WTC11 (cell line): ENCODE results near the gene ARAP2. TPM values are rescaled to one million over a fixed set of nuclear protein-coding genes. Genes with fewer than 3 reads are reported as not detected.
"Not testable (repeated sequence)": the region's sequence is repeated elsewhere in the genome, so short reads cannot be mapped to it uniquely, and the experiment has no call there.

ENCODE experiments used
- ATAC-seq: fragments of 200-7000 bp; cut with Tn5 transposase; 2 replicates; pipeline ENCODE4 v1.10.0; 2021; ENCODE audit warnings: mild to moderate bottlenecking, moderate library complexity
- CTCF ChIA-PET: fragments of 300-600 bp; sonication (Branson Sonifier 250); formaldehyde crosslinking; loops from one replicate; lab custom pipeline; 2021; ENCODE audit warnings: antibody characterized with exemption; lab: Charles Lee
- POLR2A ChIA-PET: fragments of 350-600 bp; sonication (Branson Sonifier 250); formaldehyde crosslinking; loops from one replicate; lab custom pipeline; 2021; ENCODE audit warnings: antibody characterized with exemption; lab: Charles Lee
- DNase-seq: peaks from one replicate; pipeline ENCODE4 v3.0.0; 2021; ENCODE audit warnings: low spot score
- H3K27ac Mint-ChIP-seq: 2 replicates; pipeline ENCODE4 v1.8.0; 2021; ENCODE audit warnings: mixed read lengths
- H3K27me3 Mint-ChIP-seq: 2 replicates; pipeline ENCODE4 v1.8.0; 2021; ENCODE audit warnings: low read depth, mild to moderate bottlenecking, moderate library complexity, mixed read lengths
- H3K36me3 Mint-ChIP-seq: 2 replicates; pipeline ENCODE4 v1.8.0; 2021; ENCODE audit warnings: mixed read lengths
- H3K4me1 Mint-ChIP-seq: 2 replicates; pipeline ENCODE4 v1.8.0; 2022; ENCODE audit warnings: mixed read lengths
- H3K4me3 Mint-ChIP-seq: 2 replicates; pipeline ENCODE4 v1.8.0; 2021; ENCODE audit warnings: mild to moderate bottlenecking, moderate library complexity, mixed read lengths
- H3K9me3 Mint-ChIP-seq: 2 replicates; pipeline ENCODE4 v1.8.0; 2021; ENCODE audit warnings: mixed read lengths
- CBFB ChIP-seq: sonication (generic); formaldehyde crosslinking; IDR thresholded peaks from 2 replicates; pipeline ENCODE4 v1.8.1; 2022; ENCODE audit warnings: mild to moderate bottlenecking, low read depth, missing genetic modification reagents
- ELF4 ChIP-seq: sonication (generic); formaldehyde crosslinking; IDR thresholded peaks from 2 replicates; pipeline ENCODE4 v1.8.1; 2022; ENCODE audit warnings: low read depth, mild to moderate bottlenecking, moderate library complexity, missing genetic modification reagents
- HMGA2 ChIP-seq: fragments of 250-450 bp; sonication (Bioruptor Pico); IDR thresholded peaks from 2 replicates; pipeline ENCODE4 v1.4.0; 2021; ENCODE audit warnings: mild to moderate bottlenecking, moderate library complexity
- IRF2 ChIP-seq: sonication (generic); formaldehyde crosslinking; IDR thresholded peaks from 2 replicates; pipeline ENCODE4 v1.8.0; 2022; ENCODE audit warnings: low read depth, missing genetic modification reagents, borderline replicate concordance
- JAZF1 ChIP-seq: fragments of 250-450 bp; sonication (Bioruptor Pico); IDR thresholded peaks from 2 replicates; pipeline ENCODE4 v1.9.0; 2021; ENCODE audit warnings: moderate library complexity, mild to moderate bottlenecking, inconsistent platforms
- MXD4 ChIP-seq: fragments of 250-450 bp; sonication (Bioruptor Pico); IDR thresholded peaks from 2 replicates; pipeline ENCODE4 v1.8.0; 2021; ENCODE audit warnings: mild to moderate bottlenecking, moderate library complexity, borderline replicate concordance
- NFYB ChIP-seq: sonication (generic); formaldehyde crosslinking; conservative IDR thresholded peaks from 2 replicates; pipeline ENCODE4 v1.8.0; 2022; ENCODE audit warnings: low read depth, missing genetic modification reagents
- RORB ChIP-seq: fragments of 250-450 bp; sonication (Bioruptor Pico); IDR thresholded peaks from 2 replicates; pipeline ENCODE4 v1.9.0; 2021; ENCODE audit warnings: mild to moderate bottlenecking
- TCF7 ChIP-seq: sonication (generic); formaldehyde crosslinking; IDR thresholded peaks from 2 replicates; pipeline ENCODE4 v1.8.0; 2022; ENCODE audit warnings: mild to moderate bottlenecking, low read depth, missing genetic modification reagents, moderate library complexity
- ZNF232 ChIP-seq: sonication (generic); formaldehyde crosslinking; IDR thresholded peaks from 2 replicates; pipeline ENCODE4 v1.8.0; 2022; ENCODE audit warnings: mild to moderate bottlenecking, missing genetic modification reagents
- total RNA-seq: library from RNA; stranded (reverse); gene quantifications from 3 replicates; pipeline ENCODE4 v1.2.3, GENCODE V29; 2021
- TF ChIP-seq, protein P1 (sequence below): sonication (generic); formaldehyde crosslinking; conservative IDR thresholded peaks from 2 replicates; pipeline ENCODE4 v1.8.1; 2023; ENCODE audit warnings: mild to moderate bottlenecking, low read depth, missing genetic modification reagents, moderate library complexity
- TF ChIP-seq, protein P2 (sequence below): fragments of 250-450 bp; sonication (Bioruptor Pico); conservative IDR thresholded peaks from 2 replicates; pipeline ENCODE4 v1.9.0; 2021; ENCODE audit warnings: mild to moderate bottlenecking
- TF ChIP-seq, protein P3 (sequence below): sonication (generic); formaldehyde crosslinking; conservative IDR thresholded peaks from 2 replicates; pipeline ENCODE4 v1.8.1; 2022; ENCODE audit warnings: mild to moderate bottlenecking, missing genetic modification reagents
- TF ChIP-seq, protein P4 (sequence below): sonication (generic); formaldehyde crosslinking; IDR thresholded peaks from 2 replicates; pipeline ENCODE4 v1.8.1; 2023; ENCODE audit warnings: mild to moderate bottlenecking, missing genetic modification reagents
- TF ChIP-seq, protein P5 (sequence below): sonication (generic); formaldehyde crosslinking; IDR thresholded peaks from 2 replicates; pipeline ENCODE4 v1.8.0; 2022; ENCODE audit warnings: mild to moderate bottlenecking, missing genetic modification reagents

The ARAP2 gene
- total RNA-seq, 1 experiment from 2014 or later: 1.0 TPM

DNA sequence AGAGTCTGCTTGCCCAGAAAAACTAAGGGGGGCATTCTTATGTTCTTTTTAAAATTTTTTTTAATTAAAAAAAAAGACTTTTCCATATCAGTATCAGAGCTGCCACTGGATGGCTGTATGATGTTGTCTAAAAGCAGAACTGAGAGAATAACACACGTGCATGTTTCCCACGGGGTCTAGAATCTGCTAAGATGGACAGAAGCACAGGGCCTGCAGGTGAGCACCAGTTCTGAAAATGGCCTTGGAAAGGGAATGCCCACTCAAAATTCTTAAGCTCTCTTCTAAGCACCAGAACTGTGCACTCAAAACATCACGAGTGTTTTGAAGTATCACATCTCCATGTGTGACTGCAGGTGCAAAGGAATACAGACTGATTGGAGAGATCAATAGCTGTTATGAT is 61.1 kb downstream of the ARAP2 start (continued):
- TF ChIP-seq, protein P1, sequence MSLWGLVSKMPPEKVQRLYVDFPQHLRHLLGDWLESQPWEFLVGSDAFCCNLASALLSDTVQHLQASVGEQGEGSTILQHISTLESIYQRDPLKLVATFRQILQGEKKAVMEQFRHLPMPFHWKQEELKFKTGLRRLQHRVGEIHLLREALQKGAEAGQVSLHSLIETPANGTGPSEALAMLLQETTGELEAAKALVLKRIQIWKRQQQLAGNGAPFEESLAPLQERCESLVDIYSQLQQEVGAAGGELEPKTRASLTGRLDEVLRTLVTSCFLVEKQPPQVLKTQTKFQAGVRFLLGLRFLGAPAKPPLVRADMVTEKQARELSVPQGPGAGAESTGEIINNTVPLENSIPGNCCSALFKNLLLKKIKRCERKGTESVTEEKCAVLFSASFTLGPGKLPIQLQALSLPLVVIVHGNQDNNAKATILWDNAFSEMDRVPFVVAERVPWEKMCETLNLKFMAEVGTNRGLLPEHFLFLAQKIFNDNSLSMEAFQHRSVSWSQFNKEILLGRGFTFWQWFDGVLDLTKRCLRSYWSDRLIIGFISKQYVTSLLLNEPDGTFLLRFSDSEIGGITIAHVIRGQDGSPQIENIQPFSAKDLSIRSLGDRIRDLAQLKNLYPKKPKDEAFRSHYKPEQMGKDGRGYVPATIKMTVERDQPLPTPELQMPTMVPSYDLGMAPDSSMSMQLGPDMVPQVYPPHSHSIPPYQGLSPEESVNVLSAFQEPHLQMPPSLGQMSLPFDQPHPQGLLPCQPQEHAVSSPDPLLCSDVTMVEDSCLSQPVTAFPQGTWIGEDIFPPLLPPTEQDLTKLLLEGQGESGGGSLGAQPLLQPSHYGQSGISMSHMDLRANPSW (CRISPR knock-in tag): no peak
- TF ChIP-seq, protein P2, sequence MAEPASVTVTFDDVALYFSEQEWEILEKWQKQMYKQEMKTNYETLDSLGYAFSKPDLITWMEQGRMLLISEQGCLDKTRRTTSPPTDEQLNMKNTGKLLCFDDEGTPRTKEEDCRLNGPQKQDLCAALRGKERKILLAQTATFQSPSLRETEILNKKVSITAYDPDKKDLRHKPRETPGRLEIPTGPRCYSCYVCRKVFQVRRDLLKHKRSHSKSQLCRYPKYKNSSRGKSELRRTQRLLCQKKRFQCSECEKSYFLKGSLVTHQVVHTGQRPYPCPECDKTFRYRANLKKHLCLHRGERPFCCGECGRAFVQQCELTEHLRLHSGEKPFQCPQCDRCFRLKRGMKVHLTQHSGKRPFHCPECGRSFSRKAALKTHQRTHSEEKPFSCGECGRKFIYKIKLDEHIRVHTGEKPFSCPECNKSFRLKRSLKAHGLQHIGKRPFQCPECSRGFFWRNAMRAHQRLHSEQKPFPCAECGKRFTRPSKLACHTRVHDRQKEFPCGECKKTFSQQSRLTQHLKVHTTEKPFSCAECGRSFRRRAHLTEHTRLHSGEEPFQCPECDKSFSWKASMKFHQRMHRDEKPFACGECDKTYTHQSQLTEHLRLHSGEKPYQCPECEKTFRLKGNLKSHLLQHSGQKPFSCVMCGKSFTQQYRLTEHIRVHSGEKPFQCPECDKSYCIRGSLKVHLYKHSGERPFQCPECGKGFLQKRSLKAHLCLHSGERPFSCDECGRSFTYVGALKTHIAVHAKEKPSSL: no peak
- TF ChIP-seq IRF2 (CRISPR knock-in tag) (no peak), CBFB (CRISPR knock-in tag) (no peak), TCF7 (CRISPR knock-in tag) (no peak), ZNF232 (CRISPR knock-in tag) (no peak)
- TF ChIP-seq, protein P3, sequence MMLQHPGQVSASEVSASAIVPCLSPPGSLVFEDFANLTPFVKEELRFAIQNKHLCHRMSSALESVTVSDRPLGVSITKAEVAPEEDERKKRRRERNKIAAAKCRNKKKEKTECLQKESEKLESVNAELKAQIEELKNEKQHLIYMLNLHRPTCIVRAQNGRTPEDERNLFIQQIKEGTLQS: no peak

DNA sequence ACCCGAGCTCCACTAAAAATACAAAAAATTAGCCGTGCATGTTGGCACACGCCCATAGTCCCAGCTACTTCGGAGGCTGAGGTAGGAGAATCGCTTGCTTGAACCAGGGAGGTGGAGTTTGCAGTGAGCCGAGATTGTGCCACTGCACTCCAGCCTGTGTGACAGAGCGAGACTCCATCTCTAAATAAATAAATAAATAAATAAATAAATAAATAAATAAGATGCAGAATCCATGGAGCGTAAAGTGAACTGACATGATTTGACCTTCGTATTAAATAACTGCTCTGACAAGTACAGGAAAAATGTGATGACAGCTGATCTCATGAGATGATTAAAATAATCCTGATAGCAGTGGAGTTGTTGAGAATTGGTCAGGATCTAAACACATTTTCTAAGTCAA is 62.0 kb downstream of the ARAP2 start:
- H3K27ac Mint-ChIP-seq, POLR2A ChIA-PET, H3K27me3 Mint-ChIP-seq, CTCF ChIA-PET, ATAC-seq, H3K4me1 Mint-ChIP-seq, H3K36me3 Mint-ChIP-seq, H3K9me3 Mint-ChIP-seq, DNase-seq, H3K4me3 Mint-ChIP-seq: not testable (repeated sequence)

DNA sequence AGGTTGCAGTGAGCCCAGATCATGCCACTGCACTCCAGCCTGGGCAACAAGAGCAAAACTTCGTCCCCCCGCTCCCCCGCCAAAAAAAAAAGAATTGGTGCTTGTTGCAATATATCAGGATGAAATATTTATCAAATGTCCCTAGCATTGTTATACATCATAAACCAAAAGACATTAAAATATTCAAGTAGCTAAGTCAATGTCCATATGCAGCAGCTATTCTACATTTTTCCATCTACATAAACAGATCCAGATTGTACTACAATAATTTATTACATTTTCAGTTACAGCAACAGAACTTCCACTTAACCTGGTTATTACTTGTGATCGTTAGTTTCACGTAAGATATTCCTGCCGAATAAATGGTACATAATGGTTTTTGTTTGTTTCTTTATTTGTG is 64.1 kb downstream of the ARAP2 start:
- no peaks in the 10 kb centered on the region for H3K9me3 Mint-ChIP-seq
- no peak for TF ChIP-seq MXD4 (CRISPR knock-in tag)
- TF ChIP-seq HMGA2: no peak
- no peak for TF ChIP-seq NFYB (CRISPR knock-in tag)
- no peak for TF ChIP-seq ELF4 (CRISPR knock-in tag)
- TF ChIP-seq RORB: no peak
- TF ChIP-seq, protein P4, sequence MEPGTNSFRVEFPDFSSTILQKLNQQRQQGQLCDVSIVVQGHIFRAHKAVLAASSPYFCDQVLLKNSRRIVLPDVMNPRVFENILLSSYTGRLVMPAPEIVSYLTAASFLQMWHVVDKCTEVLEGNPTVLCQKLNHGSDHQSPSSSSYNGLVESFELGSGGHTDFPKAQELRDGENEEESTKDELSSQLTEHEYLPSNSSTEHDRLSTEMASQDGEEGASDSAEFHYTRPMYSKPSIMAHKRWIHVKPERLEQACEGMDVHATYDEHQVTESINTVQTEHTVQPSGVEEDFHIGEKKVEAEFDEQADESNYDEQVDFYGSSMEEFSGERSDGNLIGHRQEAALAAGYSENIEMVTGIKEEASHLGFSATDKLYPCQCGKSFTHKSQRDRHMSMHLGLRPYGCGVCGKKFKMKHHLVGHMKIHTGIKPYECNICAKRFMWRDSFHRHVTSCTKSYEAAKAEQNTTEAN (CRISPR knock-in tag): no peak
- TF ChIP-seq, protein P5, sequence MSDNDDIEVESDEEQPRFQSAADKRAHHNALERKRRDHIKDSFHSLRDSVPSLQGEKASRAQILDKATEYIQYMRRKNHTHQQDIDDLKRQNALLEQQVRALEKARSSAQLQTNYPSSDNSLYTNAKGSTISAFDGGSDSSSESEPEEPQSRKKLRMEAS (CRISPR knock-in tag): no peak
- TF ChIP-seq, protein P2: no peak
- no peak for TF ChIP-seq JAZF1
- no peaks in the 10 kb centered on the region for H3K27me3 Mint-ChIP-seq
- peaks cover 5% of the 10 kb centered on the region; the same call in 1 of the 2 replicates for H3K4me1 Mint-ChIP-seq
- POLR2A ChIA-PET: no interaction called here
- no peaks in the 10 kb centered on the region for H3K36me3 Mint-ChIP-seq
- DNase-seq (no peak), ATAC-seq (no peak)
- no peak overlapping the region for H3K27ac Mint-ChIP-seq
- H3K4me3 Mint-ChIP-seq: no peak overlapping the region
- CTCF ChIA-PET: no interaction called here
